KMS-11 (cell line): ENCODE results near the gene ALDH4A1.

Experiments used
- H2AFZ ChIP-seq: fragments of 200-600 bp; sonication (generic); 2 replicates; pipeline ENCODE4 v1.6.1; 2016; ENCODE audit warnings: antibody characterized with exemption, mixed run types, low read depth
- H3K27ac ChIP-seq: fragments of 200-600 bp; sonication (generic); 2 replicates; pipeline ENCODE4 v1.6.1; 2016; ENCODE audit warnings: mild to moderate bottlenecking, mixed run types
- H3K27me3 ChIP-seq: fragments of 200-600 bp; sonication (generic); 2 replicates; pipeline ENCODE4 v1.6.1; 2017; ENCODE audit warnings: mild to moderate bottlenecking, low read depth, mixed run types, moderate library complexity; ENCODE audit not compliant: insufficient read depth
- H3K36me3 ChIP-seq: fragments of 200-600 bp; sonication (generic); 2 replicates; pipeline ENCODE4 v1.6.1; 2017; ENCODE audit warnings: mild to moderate bottlenecking, mixed run types; ENCODE audit not compliant: insufficient read depth
- H3K4me1 ChIP-seq: fragments of 200-600 bp; sonication (generic); 2 replicates; pipeline ENCODE4 v1.6.1; 2016; ENCODE audit warnings: mild to moderate bottlenecking, low read depth, mixed run types; ENCODE audit not compliant: poor library complexity, severe bottlenecking
- H3K4me2 ChIP-seq: fragments of 200-600 bp; sonication (generic); 2 replicates; pipeline ENCODE4 v1.7.0; 2016; ENCODE audit warnings: mild to moderate bottlenecking, mixed run types
- H3K4me3 ChIP-seq: fragments of 200-600 bp; sonication (generic); IDR thresholded peaks from 2 replicates; pipeline ENCODE4 v1.6.1; 2017; ENCODE audit warnings: low read depth, low read length, mixed read lengths; ENCODE audit not compliant: insufficient read depth
- H3K79me2 ChIP-seq: fragments of 200-600 bp; sonication (generic); 2 replicates; pipeline ENCODE4 v1.6.1; 2016; ENCODE audit warnings: low read depth, mixed run types; ENCODE audit not compliant: insufficient read depth
- H3K9ac ChIP-seq: fragments of 200-600 bp; sonication (generic); 2 replicates; pipeline ENCODE4 v1.6.1; 2016; ENCODE audit warnings: mild to moderate bottlenecking, mixed run types
- H4K20me1 ChIP-seq: fragments of 200-600 bp; sonication (generic); 2 replicates; pipeline ENCODE4 v1.6.1; 2016; ENCODE audit warnings: mild to moderate bottlenecking, mixed run types; ENCODE audit not compliant: insufficient read depth
- TF ChIP-seq, protein P1 (sequence below): fragments of 200-600 bp; sonication (generic); conservative IDR thresholded peaks from 2 replicates; pipeline ENCODE4 v1.6.1; 2017; ENCODE audit warnings: low read depth, mild to moderate bottlenecking, antibody characterized with exemption, low read length, moderate library complexity, mixed read lengths

The ALDH4A1 gene

DNA sequence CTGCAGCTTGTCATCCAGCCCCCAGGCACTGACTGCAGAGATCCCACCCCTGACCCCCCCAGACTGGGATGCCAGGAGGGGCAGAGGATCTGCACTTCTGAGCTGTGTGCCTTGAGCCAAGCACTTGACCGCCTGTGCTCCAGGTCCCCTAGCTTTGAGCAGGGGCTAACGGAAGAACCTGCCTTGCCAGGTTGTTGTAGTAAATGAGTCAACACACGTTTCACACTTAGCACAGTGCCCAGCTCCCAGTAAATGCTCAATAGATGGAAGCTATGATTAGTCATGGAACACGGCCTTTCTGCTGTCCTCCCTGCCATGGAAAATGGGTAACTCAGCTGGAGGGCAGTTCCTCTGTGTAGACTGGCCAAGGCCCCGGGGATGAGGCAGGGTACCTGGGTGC is 30.0 kb upstream of the ALDH4A1 start:
- Histone ChIP-seq H3K27ac (no peak overlapping the region), H3K9ac (no peak overlapping the region), H3K36me3 (no peaks in the 10 kb centered on the region), H3K4me2 (no peak overlapping the region), H3K4me1 (no peaks in the 10 kb centered on the region), H4K20me1 (no peaks in the 10 kb centered on the region), H2AFZ (no peak overlapping the region), H3K27me3 (peaks cover 12% of the 10 kb centered on the region; the same call in 1 of the 2 replicates), H3K4me3 (no peak overlapping the region), H3K79me2 (no peaks in the 10 kb centered on the region)
- TF ChIP-seq, protein P1, sequence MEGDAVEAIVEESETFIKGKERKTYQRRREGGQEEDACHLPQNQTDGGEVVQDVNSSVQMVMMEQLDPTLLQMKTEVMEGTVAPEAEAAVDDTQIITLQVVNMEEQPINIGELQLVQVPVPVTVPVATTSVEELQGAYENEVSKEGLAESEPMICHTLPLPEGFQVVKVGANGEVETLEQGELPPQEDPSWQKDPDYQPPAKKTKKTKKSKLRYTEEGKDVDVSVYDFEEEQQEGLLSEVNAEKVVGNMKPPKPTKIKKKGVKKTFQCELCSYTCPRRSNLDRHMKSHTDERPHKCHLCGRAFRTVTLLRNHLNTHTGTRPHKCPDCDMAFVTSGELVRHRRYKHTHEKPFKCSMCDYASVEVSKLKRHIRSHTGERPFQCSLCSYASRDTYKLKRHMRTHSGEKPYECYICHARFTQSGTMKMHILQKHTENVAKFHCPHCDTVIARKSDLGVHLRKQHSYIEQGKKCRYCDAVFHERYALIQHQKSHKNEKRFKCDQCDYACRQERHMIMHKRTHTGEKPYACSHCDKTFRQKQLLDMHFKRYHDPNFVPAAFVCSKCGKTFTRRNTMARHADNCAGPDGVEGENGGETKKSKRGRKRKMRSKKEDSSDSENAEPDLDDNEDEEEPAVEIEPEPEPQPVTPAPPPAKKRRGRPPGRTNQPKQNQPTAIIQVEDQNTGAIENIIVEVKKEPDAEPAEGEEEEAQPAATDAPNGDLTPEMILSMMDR, result no peak

DNA sequence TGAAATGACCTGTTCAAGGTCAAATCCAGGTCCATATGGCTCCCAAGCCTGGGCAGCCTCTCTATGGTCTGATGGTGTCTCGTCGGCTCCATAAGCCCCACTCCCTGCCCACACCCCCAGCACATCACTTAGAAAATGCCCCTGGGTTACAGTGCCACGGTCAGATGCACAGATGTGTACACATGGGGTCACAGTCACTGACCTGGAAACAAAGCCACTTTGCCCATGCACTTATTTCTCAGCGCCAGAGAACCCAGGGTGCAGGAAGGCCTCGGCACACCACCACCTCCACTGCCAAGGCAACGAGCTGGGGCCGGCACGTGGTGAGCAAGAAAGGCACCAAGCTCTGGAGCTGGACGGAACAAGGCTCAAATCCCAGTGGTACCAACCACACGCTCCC is 29.4 kb upstream of the ALDH4A1 start:
- TF ChIP-seq, protein P1, result no peak
- no peak overlapping the region for H3K4me3 ChIP-seq
- H3K36me3 ChIP-seq, result no peaks in the 10 kb centered on the region
- no peak overlapping the region for H3K9ac ChIP-seq
- no peak overlapping the region for H2AFZ ChIP-seq
- H3K4me1 ChIP-seq, result no peaks in the 10 kb centered on the region
- H3K79me2 ChIP-seq, result no peaks in the 10 kb centered on the region
- no peaks in the 10 kb centered on the region for H4K20me1 ChIP-seq
- no peak overlapping the region for H3K27ac ChIP-seq
- peaks cover 12% of the 10 kb centered on the region; the same call in 1 of the 2 replicates for H3K27me3 ChIP-seq
- no peak overlapping the region for H3K4me2 ChIP-seq

DNA sequence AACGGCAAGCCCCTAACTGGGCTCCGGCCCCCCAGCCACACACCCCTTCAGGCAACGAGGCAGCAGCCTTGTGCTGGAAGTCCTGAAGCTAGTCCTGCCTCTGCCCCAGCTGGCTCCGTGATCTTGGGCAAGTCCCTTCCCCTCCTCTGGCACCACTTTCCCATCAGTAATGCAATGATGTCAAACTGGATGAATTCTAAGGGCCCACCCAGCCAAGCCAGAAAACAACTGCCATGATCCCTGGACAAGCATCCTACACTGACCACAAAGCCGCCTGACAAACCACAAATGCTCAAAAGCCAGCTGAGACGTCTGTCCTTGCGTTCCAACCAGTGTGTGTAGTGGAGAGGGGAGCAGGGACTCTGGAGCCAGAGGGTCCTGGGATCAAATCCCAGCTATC is 27.3 kb upstream of the ALDH4A1 start:
- Histone ChIP-seq H2AFZ (no peak overlapping the region), H4K20me1 (no peaks in the 10 kb centered on the region), H3K79me2 (no peaks in the 10 kb centered on the region), H3K4me3 (no peak overlapping the region), H3K4me1 (no peaks in the 10 kb centered on the region), H3K4me2 (no peak overlapping the region), H3K27me3 (peaks cover 9% of the 10 kb centered on the region; the same call in 1 of the 2 replicates), H3K27ac (no peak overlapping the region), H3K9ac (no peak overlapping the region), H3K36me3 (no peaks in the 10 kb centered on the region)
- TF ChIP-seq, protein P1, result no peak

DNA sequence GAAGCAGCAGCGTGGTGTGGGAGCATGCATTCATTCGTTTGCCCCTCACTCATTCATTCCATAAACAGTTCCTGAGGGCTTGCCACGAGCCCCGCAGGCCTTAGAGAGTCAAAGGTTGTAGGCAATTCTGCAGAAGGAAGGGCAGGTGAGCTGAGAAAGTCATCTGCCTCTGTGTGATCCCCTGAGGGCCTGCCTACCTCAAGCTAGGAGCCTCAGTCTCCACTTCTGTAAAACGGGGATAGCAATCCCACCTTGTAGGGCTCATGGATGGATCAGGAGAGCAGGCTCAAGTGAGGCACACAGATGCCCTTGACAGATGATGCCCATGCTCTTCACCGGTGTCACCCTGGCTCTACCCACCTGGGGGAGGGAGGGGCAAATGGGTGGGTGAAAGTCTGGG is 26.6 kb upstream of the ALDH4A1 start:
- H3K4me3 ChIP-seq, result no peak overlapping the region
- H3K4me2 ChIP-seq, result no peak overlapping the region
- H3K79me2 ChIP-seq, result no peaks in the 10 kb centered on the region
- no peaks in the 10 kb centered on the region for H4K20me1 ChIP-seq
- TF ChIP-seq, protein P1, result no peak
- no peaks in the 10 kb centered on the region for H3K36me3 ChIP-seq
- H3K27ac ChIP-seq, result no peak overlapping the region
- H3K4me1 ChIP-seq, result no peaks in the 10 kb centered on the region
- peaks cover 4% of the 10 kb centered on the region; the same call in 1 of the 2 replicates for H3K27me3 ChIP-seq
- H3K9ac ChIP-seq, result no peak overlapping the region
- H2AFZ ChIP-seq, result no peak overlapping the region

DNA sequence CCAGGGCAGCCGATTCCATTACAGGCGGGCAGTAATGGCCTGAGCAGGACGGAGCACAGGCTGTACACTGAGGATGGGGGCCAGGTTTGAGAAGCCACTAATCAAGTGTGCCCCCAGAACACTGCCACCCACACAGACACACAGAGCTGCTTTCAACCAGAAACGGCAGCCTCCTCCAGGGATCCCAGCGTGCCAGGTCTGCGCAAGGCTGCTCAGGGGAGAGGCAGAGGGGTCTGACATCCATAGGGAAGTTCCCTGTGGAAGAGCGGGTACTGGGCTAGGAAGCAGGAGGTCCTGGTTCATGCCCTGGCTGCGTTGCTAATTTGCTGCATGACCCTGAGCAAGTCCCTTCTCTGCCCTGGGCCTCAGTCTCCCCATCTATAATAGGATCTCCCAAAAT is 26.1 kb upstream of the ALDH4A1 start:
- Histone ChIP-seq H3K36me3 (no peaks in the 10 kb centered on the region), H3K4me1 (no peaks in the 10 kb centered on the region), H3K79me2 (no peaks in the 10 kb centered on the region), H3K27ac (no peak overlapping the region), H3K4me3 (no peak overlapping the region), H3K4me2 (no peak overlapping the region), H3K9ac (no peak overlapping the region), H4K20me1 (no peaks in the 10 kb centered on the region), H2AFZ (no peak overlapping the region), H3K27me3 (peaks cover 4% of the 10 kb centered on the region; the same call in 1 of the 2 replicates)
- TF ChIP-seq, protein P1, result no peak
